ENCODE data around the gene NKPD1. TPM values are rescaled to one million over a fixed set of nuclear protein-coding genes. Genes with fewer than 3 reads are reported as not detected.
A peak's percentile ranks its signal among the peaks of the same experiment; 100 is the strongest.

NKPD1 gene
- total and polyA plus RNA-seq, 10 of the 15 experiments (the other 5 are each of a cell fraction or from before 2014, with no cell fraction given) = 0.05 to 0.18 (median 0.06) TPM; not detected in 7

DNA sequence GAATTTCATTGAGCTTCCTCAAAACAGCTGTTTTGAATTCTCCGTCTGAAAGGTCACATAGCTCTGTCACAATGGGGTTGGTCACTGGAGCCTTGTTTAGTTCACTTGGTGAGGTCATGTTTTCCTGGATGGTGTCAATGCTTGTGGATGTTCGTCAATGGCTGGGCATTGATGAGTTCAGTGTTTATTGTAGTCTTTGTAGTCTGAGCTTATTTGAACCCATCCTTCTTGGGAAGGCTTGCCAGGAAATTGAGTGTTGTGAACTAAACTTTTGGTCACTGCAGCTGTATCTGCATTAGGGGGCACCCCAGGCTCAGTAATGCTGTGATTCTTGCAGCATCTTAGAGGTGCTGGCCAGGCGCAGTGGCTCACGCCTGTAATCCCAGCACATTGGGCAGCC is 39.8 kb upstream of the NKPD1 start:
- Histone ChIP-seq H3K4me1 (ENCODE audit: control insufficient read depth, insufficient read depth, low read length) (no peaks in the 10 kb centered on the region), H2AFZ (ENCODE audit: control insufficient read depth, low read depth, low read length) (no peak overlapping the region), H3K4me3 (no peak overlapping the region), H3K9me3 (replicated peaks; ENCODE audit: control insufficient read depth, insufficient read depth, low read length) (no peaks in the 10 kb centered on the region; the same call in 2 of the 3 replicates), H4K20me1 (ENCODE audit: control insufficient read depth, insufficient read depth) (no peaks in the 10 kb centered on the region), H3K4me2 (ENCODE audit: control insufficient read depth, insufficient read depth) (no peak overlapping the region), H3K9ac (ENCODE audit: control insufficient read depth, insufficient read depth, low read length) (no peak overlapping the region), H3K79me2 (ENCODE audit: control insufficient read depth, insufficient read depth, low read length) (no peaks in the 10 kb centered on the region), H3K27me3 (replicated peaks in 1 of 2; ENCODE audit: control insufficient read depth in 2 of 2, insufficient read depth in 2 of 2, low read length in 1 of 2) (no peaks in the 10 kb centered on the region), H3K36me3 (ENCODE audit: control insufficient read depth in 2 of 2, insufficient read depth in 2 of 2, low read length in 1 of 2) (no peaks in the 10 kb centered on the region), H3K27ac (ENCODE audit: control insufficient read depth, insufficient read depth) (no peak overlapping the region)
- no peak for ATAC-seq
- ChIA-PET RAD21 (ENCODE audit: unreplicated experiment) (interaction anchor here (0.6 kb wide), 1 partner anchor 623 kb away, joined by 3 read pairs; no protein-coding TSS in a partner anchor), POLR2A (no interaction called here), SMC1A (ENCODE audit: uncharacterized antibody, unreplicated experiment) (interaction anchor here (0.8 to 1.2 kb wide), 2 partner anchors 49 to 60 kb away, joined by 3 read pairs; no protein-coding TSS in a partner anchor), CTCF (interaction anchor here (1.5 kb wide), 1 partner anchor 138 kb away, joined by 4 read pairs; no protein-coding TSS in a partner anchor)
- TF ChIP-seq ETV6 (conservative IDR thresholded peaks at IDR 0.05 in 1 of 2, IDR thresholded peaks at IDR 0.05 in 1 of 2; ENCODE audit: borderline replicate concordance in 1 of 2, low read depth in 1 of 2) (no peak), RAD21 (IDR thresholded peaks at IDR 0.05; ENCODE audit: insufficient read depth, low read depth, low read length) (0 out of 2 replicates have a peak, but pooled peaks have one; percentile 10), KDM1A (IDR thresholded peaks at IDR 0.05; ENCODE audit: borderline replicate concordance) (no peak), BACH1 (IDR thresholded peaks at IDR 0.05; ENCODE audit: borderline replicate concordance) (no peak)
- intact Hi-C loops (cut with micrococcal nuclease; ENCODE audit: unreplicated experiment) (no loop called here), in situ Hi-C loops (cut with MboI) (no loop called here)
- no TSS peak for BruUV-seq (replicated peaks)
- DNase-seq (ENCODE audit: low read depth, low spot score) = no peak
- 79% methylated on average over 4 of the region's 4 CpGs for WGBS (ENCODE audit: insufficient coverage, insufficient replicate concordance, low lambda C conversion rate, missing lambda C conversion rate)
- FAIRE-seq = no peak

DNA sequence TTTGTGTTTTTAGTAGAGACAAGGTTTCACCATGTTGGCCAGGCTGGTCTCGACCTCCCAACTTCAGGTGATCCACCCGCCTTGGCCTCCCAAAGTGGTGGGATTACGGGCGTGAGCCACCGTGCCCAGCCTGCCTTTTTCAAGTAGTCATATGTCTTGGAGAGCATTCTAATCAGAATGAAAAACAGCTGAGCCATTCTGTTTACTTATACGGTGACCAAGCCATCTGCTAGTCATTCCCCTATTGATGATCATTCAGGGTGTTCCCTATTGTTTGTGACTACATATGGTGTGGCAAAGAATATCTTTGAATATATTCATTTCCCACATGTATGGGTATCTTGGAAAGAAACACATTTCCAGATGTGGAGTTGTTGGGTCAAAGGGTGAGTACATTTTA is 35.0 kb upstream of the NKPD1 start:
- Histone ChIP-seq H3K4me1 (ENCODE audit: control insufficient read depth, insufficient read depth, low read length) (no peaks in the 10 kb centered on the region), H2AFZ (ENCODE audit: control insufficient read depth, low read depth, low read length) (no peak overlapping the region), H3K9ac (ENCODE audit: control insufficient read depth, insufficient read depth, low read length) (no peak overlapping the region), H3K36me3 (ENCODE audit: control insufficient read depth in 2 of 2, insufficient read depth in 2 of 2, low read length in 1 of 2) (no peaks in the 10 kb centered on the region), H4K20me1 (ENCODE audit: control insufficient read depth, insufficient read depth) (no peaks in the 10 kb centered on the region), H3K4me3 (no peak overlapping the region), H3K79me2 (ENCODE audit: control insufficient read depth, insufficient read depth, low read length) (no peaks in the 10 kb centered on the region), H3K27me3 (replicated peaks in 1 of 2; ENCODE audit: control insufficient read depth in 2 of 2, insufficient read depth in 2 of 2, low read length in 1 of 2) (no peaks in the 10 kb centered on the region), H3K27ac (ENCODE audit: control insufficient read depth, insufficient read depth) (no peak overlapping the region), H3K4me2 (ENCODE audit: control insufficient read depth, insufficient read depth) (no peak overlapping the region), H3K9me3 (replicated peaks; ENCODE audit: control insufficient read depth, insufficient read depth, low read length) (no peaks in the 10 kb centered on the region)
- intact Hi-C loops (cut with micrococcal nuclease; ENCODE audit: unreplicated experiment) (no loop called here), in situ Hi-C loops (cut with MboI) (no loop called here)
- POLR2A ChIA-PET = no interaction called here
- no peak for FAIRE-seq
- no peak for DNase-seq (ENCODE audit: low read depth, low spot score)
- RAD21 ChIA-PET (ENCODE audit: unreplicated experiment) = no interaction called here
- no peak for ATAC-seq
- BruUV-seq (replicated peaks) = no TSS peak
- CTCF ChIA-PET = interaction anchor here (0.7 kb wide), 1 partner anchor 59 kb away, joined by 3 read pairs; no protein-coding TSS in a partner anchor
- 35% methylated on average over 6 of the region's 6 CpGs for WGBS (ENCODE audit: insufficient coverage, insufficient replicate concordance, low lambda C conversion rate, missing lambda C conversion rate)
- SMC1A ChIA-PET (ENCODE audit: uncharacterized antibody, unreplicated experiment) = no interaction called here
- TF ChIP-seq E2F8 (IDR thresholded peaks at IDR 0.05; ENCODE audit: low read depth, partially characterized antibody) = no peak
- no peak for TF ChIP-seq BRCA1 (IDR thresholded peaks at IDR 0.05; ENCODE audit: low read depth, low read length)
- no peak for TF ChIP-seq PAX5 (IDR thresholded peaks at IDR 0.05; ENCODE audit: borderline replicate concordance, low read depth, low read length)
- TF ChIP-seq MXI1 (IDR thresholded peaks at IDR 0.05; ENCODE audit: low read depth, low read length) = no peak
- TF ChIP-seq, protein P1, sequence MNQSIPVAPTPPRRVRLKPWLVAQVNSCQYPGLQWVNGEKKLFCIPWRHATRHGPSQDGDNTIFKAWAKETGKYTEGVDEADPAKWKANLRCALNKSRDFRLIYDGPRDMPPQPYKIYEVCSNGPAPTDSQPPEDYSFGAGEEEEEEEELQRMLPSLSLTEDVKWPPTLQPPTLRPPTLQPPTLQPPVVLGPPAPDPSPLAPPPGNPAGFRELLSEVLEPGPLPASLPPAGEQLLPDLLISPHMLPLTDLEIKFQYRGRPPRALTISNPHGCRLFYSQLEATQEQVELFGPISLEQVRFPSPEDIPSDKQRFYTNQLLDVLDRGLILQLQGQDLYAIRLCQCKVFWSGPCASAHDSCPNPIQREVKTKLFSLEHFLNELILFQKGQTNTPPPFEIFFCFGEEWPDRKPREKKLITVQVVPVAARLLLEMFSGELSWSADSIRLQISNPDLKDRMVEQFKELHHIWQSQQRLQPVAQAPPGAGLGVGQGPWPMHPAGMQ (IDR thresholded peaks at IDR 0.05; ENCODE audit: borderline replicate concordance) = no peak
- no peak for TF ChIP-seq ETV6 (conservative IDR thresholded peaks at IDR 0.05 in 1 of 2, IDR thresholded peaks at IDR 0.05 in 1 of 2; ENCODE audit: borderline replicate concordance in 1 of 2, low read depth in 1 of 2)
- TF ChIP-seq BHLHE40 (IDR thresholded peaks at IDR 0.05; ENCODE audit: borderline replicate concordance in 1 of 2, low read depth in 2 of 2, low read length in 1 of 2) = no peak
- no peak for TF ChIP-seq CBFB (IDR thresholded peaks at IDR 0.05; ENCODE audit: low read depth)
- TF ChIP-seq BMI1 (IDR thresholded peaks at IDR 0.05; ENCODE audit: borderline replicate concordance) = no peak
- no peak for TF ChIP-seq RFX5 (IDR thresholded peaks at IDR 0.05; ENCODE audit: low read depth, low read length)
- no peak for TF ChIP-seq NR2F1 (conservative IDR thresholded peaks at IDR 0.05)
